Liver (tissue), 3 donors: ENCODE data around the gene PPA2.

ENCODE experiments used
- EGR1 ChIP-seq, 2 donors: IDR thresholded peaks; 2 replicates each; pipeline ENCODE4 v1.6.1; 2016 to 2018; ENCODE audit warnings: antibody characterized with exemption in 2 of 2, low read depth in 2 of 2
- GABPA ChIP-seq, 2 donors: IDR thresholded peaks in 1 of 2; conservative IDR thresholded peaks in 1 of 2; 2 replicates each; pipeline ENCODE4 v1.6.1; 2016; ENCODE audit warnings: antibody characterized with exemption in 2 of 2, mild to moderate bottlenecking in 1 of 2, moderate library complexity in 1 of 2
- HNF4G ChIP-seq: IDR thresholded peaks from 2 replicates; pipeline ENCODE4 v1.6.1; 2016; ENCODE audit warnings: antibody characterized with exemption
- JUND ChIP-seq, 2 donors: IDR thresholded peaks; 2 replicates each; pipeline ENCODE4 v1.6.1; 2016; ENCODE audit warnings: antibody characterized with exemption in 2 of 2
- NR2F2 ChIP-seq: IDR thresholded peaks from 2 replicates; pipeline ENCODE4 v1.6.1; 2016; ENCODE audit warnings: antibody characterized with exemption
- RAD21 ChIP-seq, 2 donors: IDR thresholded peaks; 2 replicates each; pipeline ENCODE4 v1.6.1; 2016; ENCODE audit warnings: antibody characterized with exemption in 2 of 2, mild to moderate bottlenecking in 2 of 2
- SP1 ChIP-seq: IDR thresholded peaks from 2 replicates; pipeline ENCODE4 v1.6.1; 2018; ENCODE audit warnings: antibody characterized with exemption, mild to moderate bottlenecking
- TAF1 ChIP-seq: conservative IDR thresholded peaks from 2 replicates; pipeline ENCODE4 v1.6.1; 2016; ENCODE audit warnings: antibody characterized with exemption, mild to moderate bottlenecking
- YY1 ChIP-seq: IDR thresholded peaks from 2 replicates; pipeline ENCODE4 v1.6.1; 2016; ENCODE audit warnings: antibody characterized with exemption, mild to moderate bottlenecking
- TF ChIP-seq, protein P1 (sequence below): fragments of 150-350 bp; IDR thresholded peaks from 2 replicates; pipeline ENCODE4 v1.5.1; 2017; ENCODE audit warnings: improper control_type of control experiment, low read depth, low read length; ENCODE audit not compliant: missing input control
- TF ChIP-seq, protein P2 (sequence below): IDR thresholded peaks from 2 replicates; pipeline ENCODE4 v1.6.1; 2016; ENCODE audit warnings: antibody characterized with exemption
- TF ChIP-seq, protein P3 (sequence below): IDR thresholded peaks from 2 replicates; pipeline ENCODE4 v1.6.1; 2016; ENCODE audit warnings: antibody characterized with exemption, mild to moderate bottlenecking
- TF ChIP-seq, protein P4 (sequence below): IDR thresholded peaks from 2 replicates; pipeline ENCODE4 v1.6.1; 2016; ENCODE audit warnings: antibody characterized with exemption
- TF ChIP-seq, protein P5 (sequence below): IDR thresholded peaks from 2 replicates; pipeline ENCODE4 v1.6.1; 2016; ENCODE audit warnings: antibody characterized with exemption
- donor health status: healthy.
- donor health status: healthy.

DNA sequence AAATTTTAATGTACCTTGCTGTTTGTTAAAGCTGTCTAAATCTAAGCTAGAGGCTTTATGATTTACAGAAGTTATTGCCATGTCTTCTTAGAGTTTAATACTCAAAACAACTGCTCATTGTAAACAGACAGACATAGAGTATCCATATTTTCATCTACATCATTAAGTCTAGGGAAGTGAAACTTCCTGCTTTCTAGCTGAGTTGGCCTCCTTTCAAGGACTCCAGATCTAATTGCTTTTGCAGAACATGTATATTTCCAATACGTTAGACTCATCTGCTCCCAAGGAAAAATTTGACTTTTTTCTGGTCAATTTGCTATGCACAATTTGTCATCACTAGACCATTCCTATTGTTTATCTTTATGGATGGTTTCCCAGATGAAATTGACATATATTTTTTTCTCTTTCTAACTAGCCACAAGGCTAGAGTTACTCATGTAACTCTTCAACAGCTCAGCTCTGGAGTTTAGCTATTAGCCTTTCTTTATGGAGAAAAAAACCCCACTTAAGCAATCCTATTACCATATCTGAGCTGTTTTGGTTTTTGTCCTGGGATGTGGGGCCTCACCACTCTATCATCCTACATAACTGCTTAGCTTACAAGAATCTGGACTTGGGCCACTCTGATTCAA lies 122.9 kb downstream of the PPA2 start:
- TF ChIP-seq, protein P1, sequence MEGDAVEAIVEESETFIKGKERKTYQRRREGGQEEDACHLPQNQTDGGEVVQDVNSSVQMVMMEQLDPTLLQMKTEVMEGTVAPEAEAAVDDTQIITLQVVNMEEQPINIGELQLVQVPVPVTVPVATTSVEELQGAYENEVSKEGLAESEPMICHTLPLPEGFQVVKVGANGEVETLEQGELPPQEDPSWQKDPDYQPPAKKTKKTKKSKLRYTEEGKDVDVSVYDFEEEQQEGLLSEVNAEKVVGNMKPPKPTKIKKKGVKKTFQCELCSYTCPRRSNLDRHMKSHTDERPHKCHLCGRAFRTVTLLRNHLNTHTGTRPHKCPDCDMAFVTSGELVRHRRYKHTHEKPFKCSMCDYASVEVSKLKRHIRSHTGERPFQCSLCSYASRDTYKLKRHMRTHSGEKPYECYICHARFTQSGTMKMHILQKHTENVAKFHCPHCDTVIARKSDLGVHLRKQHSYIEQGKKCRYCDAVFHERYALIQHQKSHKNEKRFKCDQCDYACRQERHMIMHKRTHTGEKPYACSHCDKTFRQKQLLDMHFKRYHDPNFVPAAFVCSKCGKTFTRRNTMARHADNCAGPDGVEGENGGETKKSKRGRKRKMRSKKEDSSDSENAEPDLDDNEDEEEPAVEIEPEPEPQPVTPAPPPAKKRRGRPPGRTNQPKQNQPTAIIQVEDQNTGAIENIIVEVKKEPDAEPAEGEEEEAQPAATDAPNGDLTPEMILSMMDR: no peak
- TF ChIP-seq EGR1 (IDR thresholded peaks at IDR 0.05; ENCODE audit: low read depth in 2 of 2) (no peak), YY1 (no peak), TAF1 (no peak), RAD21 (IDR thresholded peaks at IDR 0.05) (no peak), NR2F2 (no peak), GABPA (IDR thresholded peaks at IDR 0.05 in 1 of 2, conservative IDR thresholded peaks at IDR 0.05 in 1 of 2) (no peak), HNF4G (no peak), JUND (IDR thresholded peaks at IDR 0.05) (no peak), SP1 (no peak)
- TF ChIP-seq, protein P2, sequence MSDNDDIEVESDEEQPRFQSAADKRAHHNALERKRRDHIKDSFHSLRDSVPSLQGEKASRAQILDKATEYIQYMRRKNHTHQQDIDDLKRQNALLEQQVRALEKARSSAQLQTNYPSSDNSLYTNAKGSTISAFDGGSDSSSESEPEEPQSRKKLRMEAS: no peak
- TF ChIP-seq, protein P3, sequence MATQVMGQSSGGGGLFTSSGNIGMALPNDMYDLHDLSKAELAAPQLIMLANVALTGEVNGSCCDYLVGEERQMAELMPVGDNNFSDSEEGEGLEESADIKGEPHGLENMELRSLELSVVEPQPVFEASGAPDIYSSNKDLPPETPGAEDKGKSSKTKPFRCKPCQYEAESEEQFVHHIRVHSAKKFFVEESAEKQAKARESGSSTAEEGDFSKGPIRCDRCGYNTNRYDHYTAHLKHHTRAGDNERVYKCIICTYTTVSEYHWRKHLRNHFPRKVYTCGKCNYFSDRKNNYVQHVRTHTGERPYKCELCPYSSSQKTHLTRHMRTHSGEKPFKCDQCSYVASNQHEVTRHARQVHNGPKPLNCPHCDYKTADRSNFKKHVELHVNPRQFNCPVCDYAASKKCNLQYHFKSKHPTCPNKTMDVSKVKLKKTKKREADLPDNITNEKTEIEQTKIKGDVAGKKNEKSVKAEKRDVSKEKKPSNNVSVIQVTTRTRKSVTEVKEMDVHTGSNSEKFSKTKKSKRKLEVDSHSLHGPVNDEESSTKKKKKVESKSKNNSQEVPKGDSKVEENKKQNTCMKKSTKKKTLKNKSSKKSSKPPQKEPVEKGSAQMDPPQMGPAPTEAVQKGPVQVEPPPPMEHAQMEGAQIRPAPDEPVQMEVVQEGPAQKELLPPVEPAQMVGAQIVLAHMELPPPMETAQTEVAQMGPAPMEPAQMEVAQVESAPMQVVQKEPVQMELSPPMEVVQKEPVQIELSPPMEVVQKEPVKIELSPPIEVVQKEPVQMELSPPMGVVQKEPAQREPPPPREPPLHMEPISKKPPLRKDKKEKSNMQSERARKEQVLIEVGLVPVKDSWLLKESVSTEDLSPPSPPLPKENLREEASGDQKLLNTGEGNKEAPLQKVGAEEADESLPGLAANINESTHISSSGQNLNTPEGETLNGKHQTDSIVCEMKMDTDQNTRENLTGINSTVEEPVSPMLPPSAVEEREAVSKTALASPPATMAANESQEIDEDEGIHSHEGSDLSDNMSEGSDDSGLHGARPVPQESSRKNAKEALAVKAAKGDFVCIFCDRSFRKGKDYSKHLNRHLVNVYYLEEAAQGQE: no peak
- TF ChIP-seq, protein P4, sequence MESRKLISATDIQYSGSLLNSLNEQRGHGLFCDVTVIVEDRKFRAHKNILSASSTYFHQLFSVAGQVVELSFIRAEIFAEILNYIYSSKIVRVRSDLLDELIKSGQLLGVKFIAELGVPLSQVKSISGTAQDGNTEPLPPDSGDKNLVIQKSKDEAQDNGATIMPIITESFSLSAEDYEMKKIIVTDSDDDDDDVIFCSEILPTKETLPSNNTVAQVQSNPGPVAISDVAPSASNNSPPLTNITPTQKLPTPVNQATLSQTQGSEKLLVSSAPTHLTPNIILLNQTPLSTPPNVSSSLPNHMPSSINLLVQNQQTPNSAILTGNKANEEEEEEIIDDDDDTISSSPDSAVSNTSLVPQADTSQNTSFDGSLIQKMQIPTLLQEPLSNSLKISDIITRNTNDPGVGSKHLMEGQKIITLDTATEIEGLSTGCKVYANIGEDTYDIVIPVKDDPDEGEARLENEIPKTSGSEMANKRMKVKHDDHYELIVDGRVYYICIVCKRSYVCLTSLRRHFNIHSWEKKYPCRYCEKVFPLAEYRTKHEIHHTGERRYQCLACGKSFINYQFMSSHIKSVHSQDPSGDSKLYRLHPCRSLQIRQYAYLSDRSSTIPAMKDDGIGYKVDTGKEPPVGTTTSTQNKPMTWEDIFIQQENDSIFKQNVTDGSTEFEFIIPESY: no peak
- TF ChIP-seq, protein P5, sequence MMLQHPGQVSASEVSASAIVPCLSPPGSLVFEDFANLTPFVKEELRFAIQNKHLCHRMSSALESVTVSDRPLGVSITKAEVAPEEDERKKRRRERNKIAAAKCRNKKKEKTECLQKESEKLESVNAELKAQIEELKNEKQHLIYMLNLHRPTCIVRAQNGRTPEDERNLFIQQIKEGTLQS: no peak
